Medulla oblongata (tissue), 1 donor: ENCODE measurements around the gene PRDM1.
A peak's percentile ranks its signal among the peaks of the same experiment; 100 is the strongest.
"Not testable (repeated sequence)": the region's sequence is repeated elsewhere in the genome, so short reads cannot be mapped to it uniquely, and the experiment has no call there.

ENCODE experiments used
- DNase-seq: peaks from one replicate; pipeline ENCODE4 v3.0.0-alpha.2; 2015; ENCODE audit errors: extremely low spot score

PRDM1 gene

DNA sequence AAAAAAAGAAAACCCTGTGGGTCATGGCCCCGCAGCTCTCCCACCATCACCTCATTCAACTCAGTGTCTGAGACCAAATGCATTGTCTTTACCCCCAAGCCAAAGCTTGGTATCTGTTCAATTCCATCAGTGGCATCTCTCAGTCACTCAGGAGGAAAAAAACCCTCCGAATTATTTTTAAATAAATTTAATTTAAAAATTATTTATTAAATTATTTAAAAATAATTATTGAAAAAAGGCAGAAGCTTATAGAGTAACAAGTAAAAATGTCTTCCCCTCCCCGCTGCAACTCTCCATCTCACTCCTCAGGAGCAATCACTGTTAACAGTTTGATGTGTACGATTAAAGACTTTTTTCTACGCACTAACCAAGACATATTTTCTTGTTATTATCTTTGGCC lies 50.7 kb downstream of the PRDM1 start:
- DNase-seq = no peak

DNA sequence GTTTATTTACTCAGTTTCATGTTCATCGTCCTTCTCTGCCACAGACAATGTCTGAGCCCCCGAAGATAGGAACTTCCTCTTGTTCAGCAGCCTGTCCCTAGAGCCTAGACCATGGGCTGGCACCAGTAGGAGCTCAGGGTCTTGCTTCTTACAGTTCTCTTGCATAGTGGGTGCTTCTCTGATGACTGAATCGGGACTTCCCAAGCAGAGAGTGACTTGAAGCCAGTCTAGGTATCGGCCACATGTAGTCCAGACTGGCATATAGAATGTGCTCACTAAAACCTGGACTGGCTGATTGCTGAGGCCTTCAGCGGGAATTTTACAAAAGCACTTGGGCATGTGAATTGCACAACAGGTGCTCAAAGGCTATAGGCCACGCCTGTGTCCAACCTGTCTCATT lies 52.0 kb downstream of the PRDM1 start:
- no peak for DNase-seq

- no peak for DNase-seq
Observed at GRCh38 chr6:106141441-106142237, 55.5 kb downstream of the PRDM1 start.

- no peak for DNase-seq
Observed at GRCh38 chr6:106142876-106143431, 56.8 kb downstream of the PRDM1 start.

- no peak for DNase-seq
Observed at GRCh38 chr6:106143665-106144064, 57.5 kb downstream of the PRDM1 start.

GRCh38 chr6:106145144-106145543 lies 59.0 kb downstream of the PRDM1 start:
- DNase-seq = no peak

- DNase-seq = no peak
Observed at GRCh38 chr6:106145741-106146227, 59.6 kb downstream of the PRDM1 start.

GRCh38 chr6:106146852-106147351 lies 60.8 kb downstream of the PRDM1 start:
- no peak for DNase-seq

DNA sequence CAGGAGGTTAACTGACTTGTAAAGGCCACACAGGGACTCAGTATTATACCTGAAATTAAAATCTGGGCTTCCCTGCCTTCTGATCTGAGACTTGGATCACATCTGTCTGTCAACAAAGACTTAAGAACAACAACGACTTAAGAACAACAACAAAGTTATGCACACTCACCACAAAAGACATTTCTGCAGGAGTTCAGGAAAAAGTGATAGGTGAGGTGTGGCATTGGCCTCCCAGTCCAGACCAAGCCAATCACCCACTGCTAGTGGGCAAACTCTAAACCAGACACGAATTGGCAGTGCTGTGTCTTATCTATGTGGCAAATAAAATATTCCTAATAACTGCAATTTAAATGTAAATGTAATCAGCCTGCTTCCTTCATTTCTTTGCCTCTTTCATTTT lies 61.3 kb downstream of the PRDM1 start:
- no peak for DNase-seq

- DNase-seq = no peak
Observed at GRCh38 chr6:106149472-106150069, 63.4 kb downstream of the PRDM1 start.

DNA sequence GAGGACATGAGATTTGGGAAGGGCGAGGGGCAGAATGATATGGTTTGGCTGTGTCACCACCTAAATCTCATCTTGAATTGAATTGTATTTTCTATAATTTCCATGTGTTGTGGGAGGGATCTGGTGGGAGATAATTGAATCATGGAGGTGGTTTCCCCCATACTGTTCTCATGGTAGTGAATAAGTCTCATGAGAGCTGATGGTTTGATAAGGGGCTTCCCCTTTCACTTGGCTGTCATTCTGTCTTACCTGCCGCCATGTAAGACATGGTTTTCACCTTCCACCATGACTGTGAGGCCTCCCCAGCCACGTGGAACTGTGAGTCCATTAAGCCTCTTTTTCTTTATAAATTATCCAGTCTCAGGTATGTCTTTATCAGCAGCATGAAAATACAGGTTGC lies 66.3 kb downstream of the PRDM1 start:
- not testable (repeated sequence) for DNase-seq

DNA sequence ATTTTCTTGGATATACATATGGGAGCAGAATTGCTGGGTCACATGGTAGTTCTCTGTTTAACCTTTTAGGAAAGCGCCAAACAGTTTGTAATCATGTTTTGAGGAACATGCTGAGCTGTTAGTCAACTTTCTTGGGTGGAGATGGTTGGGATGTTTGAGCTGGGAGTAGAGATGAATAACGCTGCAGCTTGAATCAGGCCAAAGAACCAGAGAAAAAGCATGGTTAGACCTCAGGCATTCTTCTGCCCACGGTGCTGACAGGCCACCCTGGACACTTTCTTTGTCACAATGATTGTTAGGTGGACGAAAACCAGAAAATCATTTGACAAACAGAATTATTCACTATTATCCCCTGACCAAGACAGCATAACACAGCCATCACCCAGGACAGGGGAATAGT lies 66.8 kb downstream of the PRDM1 start:
- no peak for DNase-seq

GRCh38 chr6:106154326-106154725 lies 68.2 kb downstream of the PRDM1 start:
- DNase-seq = no peak

GRCh38 chr6:106155219-106155830 lies 69.2 kb downstream of the PRDM1 start:
- no peak for DNase-seq

DNA sequence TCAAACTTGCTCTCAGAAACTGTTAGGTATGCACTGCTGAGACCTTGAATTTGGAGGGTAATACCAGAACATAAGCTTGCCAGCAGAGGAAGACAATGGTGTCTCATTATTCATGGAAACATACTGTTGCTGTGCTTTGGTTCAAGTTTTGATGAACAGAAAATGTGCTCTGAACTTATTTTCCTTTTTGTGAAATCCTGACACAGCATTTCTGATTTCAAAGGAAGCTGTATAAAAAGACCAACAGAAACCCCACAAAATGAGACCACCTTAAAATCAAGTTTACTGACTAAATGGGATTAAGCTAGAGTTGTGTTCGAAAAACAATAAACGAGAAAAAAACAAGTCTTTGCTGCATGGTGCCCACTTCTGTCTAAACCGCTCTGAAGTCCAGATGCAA lies 70.3 kb downstream of the PRDM1 start:
- no peak for DNase-seq

DNA sequence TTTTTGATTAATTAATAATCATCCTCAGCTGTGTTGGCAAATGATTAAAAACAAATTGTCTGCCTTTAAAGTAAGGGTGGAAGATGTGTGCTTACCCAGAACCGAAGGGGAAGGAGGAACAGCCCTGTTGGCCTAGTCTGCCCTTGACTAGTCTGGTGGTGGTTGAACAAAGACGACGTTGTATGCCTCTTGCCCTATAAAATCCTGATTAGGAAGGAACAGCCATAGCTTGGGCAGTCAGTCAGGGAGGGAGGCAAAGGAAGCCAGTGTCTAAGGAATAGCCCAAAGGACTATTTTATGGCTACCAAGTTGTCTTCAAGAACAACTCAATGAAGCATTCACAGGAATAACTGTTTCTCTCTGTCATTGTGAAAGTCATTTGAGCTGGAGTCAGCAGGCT lies 70.7 kb downstream of the PRDM1 start:
- peak; percentile 28 for DNase-seq

GRCh38 chr6:106158816-106159215 lies 72.7 kb downstream of the PRDM1 start:
- no peak for DNase-seq
